Measurements from ENCODE around the gene DAZ1. TPM values are rescaled to one million over a fixed set of nuclear protein-coding genes. Genes with fewer than 3 reads are reported as not detected.
"Not testable (repeated sequence)": the region's sequence is repeated elsewhere in the genome, so short reads cannot be mapped to it uniquely, and the experiment has no call there.

DAZ1 gene
- not detected for total RNA-seq
- long read RNA-seq = 0 reads

- DNase-seq; intact Hi-C loops (cut with DNase I, micrococcal nuclease); ATAC-seq: not testable (repeated sequence)
Observed at GRCh38 chrY:23198908-23199307, at the start of gene DAZ1. Gene DAZ1, minus strand, starts transcription at chrY:23199008. Its CDS starts 208 bp downstream, at chrY:23198800.

- ATAC-seq; DNase-seq; intact Hi-C loops (cut with DNase I, micrococcal nuclease): not testable (repeated sequence)
Observed at GRCh38 chrY:23219233-23219632, 20.4 kb upstream of the DAZ1 start, which contains the start of gene DAZ2. Gene DAZ2, plus strand, starts transcription at chrY:23219533. Its CDS starts 208 bp downstream, at chrY:23219741.

- ATAC-seq; intact Hi-C loops (cut with DNase I, micrococcal nuclease); DNase-seq: not testable (repeated sequence)
Observed at GRCh38 chrY:23210681-23211080, 11.9 kb upstream of the DAZ1 start.

- DNase-seq; intact Hi-C loops (cut with DNase I, micrococcal nuclease); ATAC-seq: not testable (repeated sequence)
Observed at GRCh38 chrY:23209802-23210495, 11.1 kb upstream of the DAZ1 start.

- DNase-seq; intact Hi-C loops (cut with DNase I, micrococcal nuclease); ATAC-seq: not testable (repeated sequence)
Observed at GRCh38 chrY:23207455-23207854, 8.6 kb upstream of the DAZ1 start.

Other genes starting within 250 kb of the DAZ1 start
- not detected for gene BPY2, start 214.7 kb downstream of the DAZ1 start, total RNA-seq
- gene DAZ2, start 20.5 kb upstream of the DAZ1 start, total RNA-seq = not detected

Data from left colon (tissue), 2 donors.